ENCODE data around the gene TANGO6.
"Not testable (repeated sequence)": the region's sequence is repeated elsewhere in the genome, so short reads cannot be mapped to it uniquely, and the experiment has no call there.

Gene TANGO6

GRCh38 chr16:68843482-68844210 lies at the start of gene TANGO6:
Gene TANGO6, plus strand, starts transcription at chr16:68843531. Its CDS starts 87 bp downstream, at chr16:68843618.
- peak; percentile 82 for DNase-seq

DNA sequence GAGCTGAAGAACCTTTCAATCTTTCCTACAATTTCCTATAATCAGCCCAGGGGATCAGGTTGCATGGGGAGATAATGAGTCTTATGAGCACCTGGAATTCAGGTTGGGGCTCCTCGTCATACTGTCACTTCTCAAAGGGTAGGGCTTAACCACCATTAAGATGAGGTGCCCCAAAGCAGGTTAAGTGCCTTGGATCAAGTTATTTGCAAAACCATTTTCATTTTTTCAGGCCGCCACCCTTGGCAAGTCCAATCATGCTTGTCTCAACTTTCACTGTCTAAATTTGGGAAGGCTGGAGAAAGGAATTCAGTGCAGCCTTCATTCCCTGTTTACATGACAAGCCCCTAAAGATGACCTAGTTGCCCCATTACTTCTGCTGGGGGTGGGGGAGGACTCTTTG lies 44.9 kb upstream of the TANGO6 start:
- no peak for DNase-seq

- peak; percentile 6 for DNase-seq
Observed at GRCh38 chr16:68800257-68800875, 43.0 kb upstream of the TANGO6 start.

- no peak for DNase-seq
Observed at GRCh38 chr16:68802190-68802589, 41.1 kb upstream of the TANGO6 start.

- no peak for DNase-seq
Observed at GRCh38 chr16:68806422-68806821, 36.9 kb upstream of the TANGO6 start.

DNA sequence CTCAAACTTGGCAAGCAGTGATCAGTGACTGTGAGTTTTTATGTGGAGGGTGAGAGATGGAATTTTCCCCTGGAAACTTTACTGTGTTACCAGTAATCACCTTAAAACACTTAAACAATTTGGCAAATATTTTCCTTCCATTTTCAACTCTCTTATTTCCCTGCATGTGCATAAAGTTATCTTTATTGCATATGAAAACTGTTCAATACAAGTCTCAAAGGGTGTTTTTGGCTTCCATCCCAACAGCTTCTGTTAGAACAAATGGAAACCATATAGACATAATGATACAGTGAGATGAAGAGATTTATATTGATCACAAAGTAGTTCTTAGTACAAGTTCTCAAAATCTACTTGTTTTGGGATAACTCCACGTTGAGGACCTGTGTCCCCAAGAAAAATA lies 36.4 kb upstream of the TANGO6 start:
- no peak for DNase-seq

GRCh38 chr16:68814516-68814915 lies 28.8 kb upstream of the TANGO6 start:
- DNase-seq = no peak

GRCh38 chr16:68823401-68824135 lies 19.8 kb upstream of the TANGO6 start:
- DNase-seq = no peak

GRCh38 chr16:68825427-68825826 lies 17.9 kb upstream of the TANGO6 start:
- DNase-seq = no peak

DNA sequence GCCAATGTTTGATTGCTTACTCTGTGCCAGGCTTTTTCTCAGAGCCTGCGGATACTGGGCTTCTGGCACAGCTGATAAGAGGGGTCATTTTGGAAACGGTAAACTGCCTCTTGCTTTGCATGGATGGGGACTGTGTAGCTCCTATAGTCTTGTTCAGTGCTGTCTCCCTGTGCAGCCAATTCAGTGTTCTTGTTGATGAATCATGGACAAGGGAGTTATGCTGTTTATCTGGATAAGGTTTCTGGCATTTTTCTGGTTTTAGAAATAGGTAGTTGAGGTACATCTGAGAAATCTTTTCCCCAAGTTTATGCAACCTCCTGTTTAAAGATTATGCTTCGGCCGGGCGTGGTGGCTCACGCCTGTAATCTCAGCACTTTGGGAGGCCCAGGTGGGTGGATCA lies 16.7 kb upstream of the TANGO6 start:
- no peak for DNase-seq

- DNase-seq = no peak
Observed at GRCh38 chr16:68833251-68833650, 10.1 kb upstream of the TANGO6 start.

- no peak for DNase-seq
Observed at GRCh38 chr16:68834550-68834949, 8.8 kb upstream of the TANGO6 start.

DNA sequence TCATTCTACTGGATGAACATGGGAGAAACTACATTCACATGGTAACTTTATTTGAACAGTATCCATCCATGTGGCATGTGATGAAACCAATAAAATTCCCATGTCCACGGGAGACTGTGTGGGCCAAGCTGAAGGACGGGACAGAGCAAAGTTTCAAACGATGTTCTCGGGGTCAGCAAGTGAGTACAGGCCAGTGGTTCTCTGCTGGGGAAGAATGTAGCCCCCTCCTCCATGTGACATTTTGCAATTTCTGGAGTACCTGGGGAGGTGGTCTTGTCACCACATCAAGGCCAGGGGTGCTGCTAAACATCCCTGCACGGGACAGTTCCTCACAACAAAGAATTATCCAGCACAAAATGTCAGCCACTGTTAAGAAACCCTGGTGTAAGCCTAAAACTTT lies 7.4 kb upstream of the TANGO6 start:
- no peak for DNase-seq

DNA sequence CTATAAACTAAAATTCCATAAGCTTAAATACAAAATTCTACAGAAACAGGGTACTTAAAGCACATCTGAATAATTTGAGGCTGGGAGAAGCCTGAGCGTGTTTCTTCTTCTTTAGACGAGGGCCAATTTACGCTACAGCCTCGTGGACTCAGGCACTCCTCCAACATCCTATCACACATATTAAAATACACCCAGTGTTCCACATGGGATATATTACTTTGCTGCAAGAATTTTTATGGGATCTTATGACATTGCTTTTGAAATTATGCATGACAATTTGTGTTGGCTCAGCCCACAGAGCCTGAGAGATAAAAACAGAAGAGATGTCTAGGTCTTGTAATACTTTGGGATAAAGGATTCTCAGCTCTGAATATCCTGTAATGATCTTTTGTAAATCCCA lies 3.5 kb upstream of the TANGO6 start:
- DNase-seq = no peak

DNA sequence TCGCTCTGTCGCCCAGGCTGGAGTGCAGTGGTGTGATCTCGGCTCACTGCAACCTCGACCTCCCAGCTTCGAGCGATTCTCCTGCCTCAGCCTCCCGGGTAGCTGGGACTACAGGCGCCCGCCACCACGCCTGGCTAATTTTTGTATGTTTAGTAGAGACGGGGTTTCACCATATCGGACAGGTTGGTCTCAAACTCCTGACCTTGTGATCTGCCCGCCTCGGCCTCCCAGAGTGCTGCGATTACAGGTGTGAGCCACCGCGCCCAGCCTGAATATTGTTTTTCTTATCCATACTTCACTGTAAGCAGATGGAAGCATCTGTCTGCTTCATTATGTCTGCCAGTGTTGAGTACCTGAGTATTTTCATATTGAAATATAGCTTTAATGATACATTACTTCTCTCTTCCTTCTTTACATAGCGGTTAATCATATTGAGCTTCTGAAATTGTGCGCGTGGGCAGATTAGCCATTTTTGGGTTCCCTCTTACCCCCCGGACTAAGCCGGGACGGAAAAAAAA lies 308 bp upstream of the TANGO6 start:
- not testable (repeated sequence) for DNase-seq

- DNase-seq = no peak
Observed at GRCh38 chr16:68844211-68844564, 857 bp downstream of the TANGO6 start.

DNA sequence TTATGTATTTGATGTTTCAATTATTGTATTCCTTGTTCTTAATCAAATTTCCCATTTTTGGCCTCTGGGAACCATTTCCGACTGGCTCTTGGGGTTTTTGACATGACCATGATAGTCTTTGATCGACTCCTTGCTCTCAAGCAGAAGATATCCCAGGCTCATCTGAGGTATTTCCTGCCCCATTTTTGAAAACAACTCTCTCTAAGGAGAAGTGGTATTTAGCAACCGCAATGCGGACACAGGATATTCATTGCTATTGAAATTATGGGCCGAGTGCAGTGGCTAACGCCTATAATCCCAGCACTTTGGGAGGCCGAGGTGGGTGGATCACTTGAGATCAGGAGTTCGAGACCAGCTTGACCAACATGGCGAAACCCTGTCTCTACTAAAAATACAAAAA lies 5.5 kb downstream of the TANGO6 start:
- no peak for DNase-seq

DNA sequence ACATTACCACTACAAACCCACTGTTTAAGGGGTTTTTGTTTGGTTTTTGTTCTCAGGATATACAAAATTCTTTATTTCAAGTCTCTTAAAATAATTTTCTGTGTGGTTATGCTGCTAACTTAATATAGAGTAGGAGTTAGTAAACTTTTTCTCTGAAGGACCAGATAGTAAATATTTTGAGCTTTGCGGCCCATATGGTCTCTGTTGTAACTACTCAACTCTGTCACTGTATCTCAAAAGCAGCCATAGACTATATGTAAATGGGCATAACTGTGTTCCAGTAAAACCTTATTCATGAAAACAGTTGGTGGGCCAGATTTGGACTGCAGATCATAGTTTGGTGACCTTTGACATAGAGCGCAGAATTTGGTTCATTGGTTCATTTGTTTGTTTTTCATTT lies 7.2 kb downstream of the TANGO6 start:
- no peak for DNase-seq

- no peak for DNase-seq
Observed at GRCh38 chr16:68851601-68852000, 8.3 kb downstream of the TANGO6 start.

DNA sequence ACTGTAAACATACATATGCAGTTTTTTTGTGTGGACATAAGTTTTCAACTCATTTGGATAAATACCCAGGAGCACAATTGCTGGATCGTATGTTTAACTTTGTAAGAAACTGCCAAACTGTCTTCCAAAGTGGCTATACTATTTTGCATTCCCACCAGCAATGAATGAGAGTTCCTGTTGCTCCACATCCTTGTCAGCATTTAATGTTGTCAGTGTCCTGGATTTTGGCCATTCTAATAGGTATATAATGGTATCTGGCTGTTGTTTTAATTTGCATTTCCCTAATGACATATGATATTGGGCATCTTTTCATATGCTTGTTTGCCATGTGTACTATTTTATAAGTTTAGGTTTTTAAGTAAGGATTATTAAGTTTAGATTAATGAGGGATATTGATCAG lies 14.1 kb downstream of the TANGO6 start:
- no peak for DNase-seq

DNA sequence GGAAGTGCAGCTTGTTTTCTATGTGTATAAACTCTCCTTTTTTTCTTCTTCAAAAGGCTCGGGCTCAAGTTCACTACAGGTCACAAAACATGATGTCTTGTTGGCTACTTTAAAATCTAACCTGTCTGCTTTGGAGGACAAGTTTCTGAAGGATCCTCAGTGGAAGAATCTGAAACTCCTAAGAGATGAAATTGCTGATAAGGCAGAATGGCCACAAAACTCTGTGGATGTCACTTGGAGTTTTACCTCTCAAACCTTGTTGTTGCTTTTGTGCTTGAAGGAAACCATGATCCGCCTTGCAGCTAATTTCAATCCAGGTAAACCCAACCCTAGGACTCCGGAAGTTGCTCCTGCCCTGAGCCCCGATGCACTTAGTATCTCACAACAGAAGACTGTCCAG lies 16.5 kb downstream of the TANGO6 start:
- DNase-seq = no peak

DNA sequence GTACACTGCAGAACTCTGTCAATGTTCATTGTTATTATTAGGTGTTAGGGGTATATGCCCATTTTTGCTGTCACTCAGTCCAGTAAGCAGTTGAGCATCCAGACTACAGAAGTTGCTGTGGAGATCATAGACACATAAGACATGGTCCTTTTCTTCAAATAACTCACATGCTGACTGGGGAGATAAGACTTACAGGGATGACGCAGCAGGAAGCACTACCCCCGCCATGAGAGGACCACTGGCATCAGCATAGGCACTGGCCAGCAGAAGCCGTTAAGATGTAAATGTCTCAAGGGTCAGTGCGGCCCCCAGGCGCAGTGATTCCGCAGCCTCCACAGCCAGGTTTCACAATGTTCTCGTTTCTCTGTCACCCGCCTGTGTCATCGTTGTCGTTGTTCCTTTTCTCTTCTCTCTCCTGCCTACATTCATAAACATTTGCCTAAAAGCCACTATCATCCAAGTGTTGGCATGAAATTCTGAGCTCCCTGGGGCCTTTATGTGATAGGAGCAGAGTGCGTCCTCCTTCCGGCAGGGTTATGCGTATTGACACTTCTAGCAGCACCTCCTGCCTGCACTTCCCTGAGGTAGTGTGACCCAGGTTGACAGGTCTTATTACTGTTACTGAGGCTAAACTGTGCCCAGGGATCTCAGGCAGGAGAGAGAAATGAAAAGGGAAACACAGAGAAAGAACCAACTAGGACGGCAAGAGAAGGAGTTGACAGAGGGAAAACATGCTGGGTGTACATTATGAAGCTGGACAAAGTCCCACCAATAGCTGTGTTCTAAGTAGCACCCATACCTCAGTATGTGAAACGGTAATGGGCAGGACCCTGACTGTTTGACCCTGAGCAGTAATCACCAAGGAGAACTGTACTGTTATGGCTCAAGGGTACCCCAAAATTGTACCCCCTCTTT lies 17.9 kb downstream of the TANGO6 start:
- DNase-seq = no peak

- DNase-seq = no peak
Observed at GRCh38 chr16:68866933-68867332, 23.6 kb downstream of the TANGO6 start.

Measured in KG1 (cell line).